ENCODE data around the gene DOHH. TPM values are rescaled to one million over a fixed set of nuclear protein-coding genes. Genes with fewer than 3 reads are reported as not detected.

DOHH gene
- total and polyA plus RNA-seq, 9 of the 15 experiments (the other 6 are each of a cell fraction or from before 2014, with no cell fraction given), result 0.14 to 47.2 (median 5.1) TPM

DNA sequence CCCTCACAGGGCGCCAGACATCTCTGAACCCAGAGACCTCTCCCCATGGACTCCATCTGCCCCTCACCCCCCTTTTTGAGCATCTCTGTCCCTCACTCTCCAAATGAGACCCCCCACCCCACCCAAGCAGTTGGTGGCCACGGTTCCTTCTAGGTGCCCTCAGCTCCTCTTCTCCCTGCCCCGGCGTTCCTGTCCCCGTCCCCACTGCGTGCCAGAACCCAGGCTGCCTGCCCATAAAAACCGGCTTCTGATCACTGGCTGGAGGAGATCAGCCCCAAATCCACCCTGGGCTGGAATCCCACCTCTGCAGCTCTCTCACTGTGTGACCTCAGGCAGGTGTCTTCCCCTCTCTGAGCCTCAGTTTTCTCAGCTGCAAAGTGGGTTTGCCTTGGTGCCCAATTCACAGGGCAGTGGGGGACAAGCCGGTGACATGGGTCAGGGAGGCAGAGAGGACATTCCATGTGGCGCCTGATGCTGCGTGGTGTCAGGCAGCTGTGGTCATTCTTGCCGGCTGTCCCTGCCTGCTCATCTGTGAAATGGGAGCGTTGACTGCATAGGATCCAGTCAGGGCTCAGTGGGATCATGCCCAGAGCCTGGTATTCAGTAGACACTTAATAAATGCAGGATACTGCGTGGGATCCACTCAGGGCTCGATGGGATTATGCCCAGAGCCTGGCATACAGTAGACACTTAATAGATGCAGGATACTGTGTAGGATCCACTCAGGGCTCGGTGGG is 45.6 kb downstream of the DOHH start (continued):
- no peak for TF ChIP-seq EP300 (IDR thresholded peaks at IDR 0.05; ENCODE audit: low read length)
- TF ChIP-seq HNRNPH1 (optimal IDR thresholded peaks at IDR 0.05; ENCODE audit: low read depth, low read length), result no peak
- no peak for TF ChIP-seq ZNF75A (CRISPR knock-in tag; IDR thresholded peaks at IDR 0.05)
- TF ChIP-seq ZNF3 (CRISPR knock-in tag; IDR thresholded peaks at IDR 0.05), result no peak
- no peak for TF ChIP-seq NFYB (IDR thresholded peaks at IDR 0.05; ENCODE audit: extremely low read depth, insufficient read length)
- no peak for TF ChIP-seq SIRT6 (IDR thresholded peaks at IDR 0.05; ENCODE audit: low read depth, low read length)
- 0 out of 4 replicates have a peak, but pooled peaks of 1 of the 2 experiments have one; percentile 31 for TF ChIP-seq FOXA3 (CRISPR knock-in tag; conservative IDR thresholded peaks at IDR 0.05 in 1 of 2, IDR thresholded peaks at IDR 0.05 in 1 of 2)
- TF ChIP-seq ZFP36 (IDR thresholded peaks at IDR 0.05; ENCODE audit: low read depth, low read length, partially characterized antibody), result no peak
- TF ChIP-seq ZNF717 (CRISPR knock-in tag; IDR thresholded peaks at IDR 0.05), result no peak
- no peak for TF ChIP-seq HMGN3 (IDR thresholded peaks at IDR 0.05; ENCODE audit: borderline replicate concordance, extremely low read depth, insufficient read length, low read depth, low read length)
- no peak for TF ChIP-seq GMEB1 (CRISPR knock-in tag; IDR thresholded peaks at IDR 0.05)
- peak; percentile 66; the same call in 1 of the 2 replicates for TF ChIP-seq PTBP1 (IDR thresholded peaks at IDR 0.05; ENCODE audit: low read depth, low read length)
- 0 out of 2 replicates have a peak, but pooled peaks have one; percentile 16 for TF ChIP-seq CEBPG (CRISPR knock-in tag; IDR thresholded peaks at IDR 0.05)
- TF ChIP-seq CEBPG (tag; conservative IDR thresholded peaks at IDR 0.05 in 1 of 2, IDR thresholded peaks at IDR 0.05 in 1 of 2), result no peak
- no peak for TF ChIP-seq BRD9 (IDR thresholded peaks at IDR 0.05; ENCODE audit: low read depth, partially characterized antibody)
- no peak for TF ChIP-seq TAF1 (IDR thresholded peaks at IDR 0.05; ENCODE audit: control insufficient read depth, extremely low read depth, insufficient read depth, low read length, severe bottlenecking)
- TF ChIP-seq, protein P1, sequence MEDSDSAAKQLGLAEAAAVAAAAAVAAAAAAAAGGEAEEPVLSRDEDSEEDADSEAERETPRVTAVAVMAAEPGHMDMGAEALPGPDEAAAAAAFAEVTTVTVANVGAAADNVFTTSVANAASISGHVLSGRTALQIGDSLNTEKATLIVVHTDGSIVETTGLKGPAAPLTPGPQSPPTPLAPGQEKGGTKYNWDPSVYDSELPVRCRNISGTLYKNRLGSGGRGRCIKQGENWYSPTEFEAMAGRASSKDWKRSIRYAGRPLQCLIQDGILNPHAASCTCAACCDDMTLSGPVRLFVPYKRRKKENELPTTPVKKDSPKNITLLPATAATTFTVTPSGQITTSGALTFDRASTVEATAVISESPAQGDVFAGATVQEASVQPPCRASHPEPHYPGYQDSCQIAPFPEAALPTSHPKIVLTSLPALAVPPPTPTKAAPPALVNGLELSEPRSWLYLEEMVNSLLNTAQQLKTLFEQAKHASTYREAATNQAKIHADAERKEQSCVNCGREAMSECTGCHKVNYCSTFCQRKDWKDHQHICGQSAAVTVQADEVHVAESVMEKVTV (CRISPR knock-in tag; IDR thresholded peaks at IDR 0.05), result no peak
- no peak for TF ChIP-seq NBN (IDR thresholded peaks at IDR 0.05; ENCODE audit: low read depth)
- TF ChIP-seq BDP1 (IDR thresholded peaks at IDR 0.05; ENCODE audit: insufficient read depth, insufficient read length), result no peak
- no peak for TF ChIP-seq SP2 (IDR thresholded peaks at IDR 0.05; ENCODE audit: extremely low read depth, low read depth, low read length, poor library complexity, severe bottlenecking)
- no peak for TF ChIP-seq TBL1XR1 (IDR thresholded peaks at IDR 0.05; ENCODE audit: low read length in 2 of 2)
- no peak for TF ChIP-seq ZNF668 (CRISPR knock-in tag; IDR thresholded peaks at IDR 0.05)
- no peak for TF ChIP-seq COPS2 (conservative IDR thresholded peaks at IDR 0.05)
- TF ChIP-seq ZBTB2 (IDR thresholded peaks at IDR 0.05), result no peak
